DND-41 (cell line): ENCODE results near the gene ASB16.
"Not testable (repeated sequence)": the region's sequence is repeated elsewhere in the genome, so short reads cannot be mapped to it uniquely, and the experiment has no call there.

Experiments used
- ATAC-seq: fragments of 200-7000 bp; cut with Tn5 transposase; 3 replicates; pipeline ENCODE4 v1.9.1; 2021; ENCODE audit warnings: low read depth; ENCODE audit not compliant: insufficient read depth
- DNase-seq: peaks from one replicate; pipeline ENCODE4 v3.0.0-alpha.2; 2020
- H2AFZ ChIP-seq: 2 replicates; pipeline ENCODE4 v1.6.0; 2012; ENCODE audit warnings: low read depth, low read length
- H3K27ac ChIP-seq: 2 replicates; pipeline ENCODE4 v1.5.1; 2012; ENCODE audit warnings: low read length, inconsistent platforms
- H3K27me3 ChIP-seq: fragments of 200-600 bp; sonication (generic); 2 replicates; pipeline ENCODE4 v1.6.0; 2012; ENCODE audit warnings: low read length, mild to moderate bottlenecking, inconsistent platforms; ENCODE audit not compliant: insufficient read depth, poor library complexity
- H3K36me3 ChIP-seq: 2 replicates; pipeline ENCODE4 v1.5.1; 2012; ENCODE audit warnings: low read length, inconsistent platforms; ENCODE audit not compliant: insufficient read depth
- H3K4me1 ChIP-seq: 2 replicates; pipeline ENCODE4 v1.5.1; 2012; ENCODE audit warnings: mild to moderate bottlenecking, low read length; ENCODE audit not compliant: insufficient read depth
- H3K4me2 ChIP-seq: 2 replicates; pipeline ENCODE4 v1.6.0; 2012; ENCODE audit warnings: mild to moderate bottlenecking, moderate library complexity, low read length, inconsistent platforms; ENCODE audit not compliant: insufficient read depth
- H3K4me3 ChIP-seq, 2 experiments: fragments of 200-600 bp in 1 of 2; shearing (Covaris generic) in 1 of 2; 2 replicates each; pipeline ENCODE4 v1.5.1; 2012 to 2016; ENCODE audit warnings: inconsistent platforms in 2 of 2, low read length in 2 of 2, mild to moderate bottlenecking in 2 of 2, low read depth in 1 of 2, moderate library complexity in 1 of 2
- H3K79me2 ChIP-seq: 2 replicates; pipeline ENCODE4 v1.6.0; 2012; ENCODE audit warnings: low read length, inconsistent platforms; ENCODE audit not compliant: insufficient read depth
- H3K9ac ChIP-seq: 2 replicates; pipeline ENCODE4 v1.6.0; 2012; ENCODE audit warnings: low read depth, mild to moderate bottlenecking, inconsistent platforms, low read length, moderate library complexity
- H3K9me3 ChIP-seq: 2 replicates; pipeline ENCODE4 v1.5.1; 2012; ENCODE audit warnings: low read length, moderate library complexity, mild to moderate bottlenecking, inconsistent platforms; ENCODE audit not compliant: insufficient read depth, severe bottlenecking
- H4K20me1 ChIP-seq: 2 replicates; pipeline ENCODE4 v1.6.0; 2012; ENCODE audit warnings: low read length; ENCODE audit not compliant: insufficient read depth
- EZH2 ChIP-seq: IDR thresholded peaks from 3 replicates; pipeline ENCODE4 v1.6.1; 2012; ENCODE audit warnings: borderline replicate concordance, low read depth, mild to moderate bottlenecking, moderate library complexity, low read length, inconsistent platforms; ENCODE audit not compliant: severe bottlenecking
- TF ChIP-seq, protein P1 (sequence below): IDR thresholded peaks from 2 replicates; pipeline ENCODE4 v1.5.1; 2012; ENCODE audit warnings: borderline replicate concordance, low read length, moderate library complexity, mild to moderate bottlenecking; ENCODE audit not compliant: poor library complexity, severe bottlenecking; ENCODE audit errors: extremely low read depth

Gene ASB16

DNA sequence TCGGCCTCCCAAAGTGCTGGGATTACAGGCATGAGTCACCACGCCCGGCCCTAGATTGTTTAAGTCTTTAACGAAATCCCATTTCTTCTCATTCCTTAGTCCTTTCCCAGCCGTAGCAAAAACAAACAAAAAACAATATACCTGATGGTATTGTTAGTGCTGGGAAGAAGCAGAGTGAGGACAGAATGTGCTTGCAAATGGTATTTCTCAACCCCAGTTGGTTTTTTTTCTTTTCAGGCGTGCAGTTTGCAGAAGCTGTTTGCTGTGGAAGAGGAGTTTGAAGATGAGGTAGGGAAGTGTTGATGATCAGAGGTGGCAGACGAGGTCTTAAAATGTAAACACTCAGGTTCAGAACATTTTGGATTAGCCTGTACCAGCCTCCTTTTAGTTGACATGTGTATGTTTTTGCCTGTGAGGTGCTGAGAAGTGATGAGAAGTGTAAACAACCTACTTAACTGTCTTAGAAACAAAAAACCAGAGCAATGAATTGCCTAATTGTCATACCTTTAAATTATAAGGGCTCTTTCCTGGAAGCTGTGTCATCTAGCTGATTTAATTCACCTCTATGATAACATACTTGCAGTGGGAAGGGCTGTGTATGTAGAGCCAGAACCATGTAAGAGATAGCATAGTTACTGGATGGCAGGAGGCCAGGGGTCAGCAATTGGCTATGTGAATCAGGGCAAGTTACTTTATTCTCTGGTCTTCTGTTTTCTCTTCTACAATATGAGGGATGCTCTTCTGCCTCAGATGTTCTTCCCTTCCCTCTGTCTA is 25.4 kb upstream of the ASB16 start:
- Histone ChIP-seq H3K36me3 (peaks cover 50% of the 10 kb centered on the region), H3K79me2 (peaks cover 41% of the 10 kb centered on the region), H3K4me3 (no peak overlapping the region), H3K9ac (no peak overlapping the region), H3K27ac (no peak overlapping the region), H3K9me3 (no peaks in the 10 kb centered on the region), H3K27me3 (no peaks in the 10 kb centered on the region), H2AFZ (no peak overlapping the region), H3K4me1 (peaks cover 22% of the 10 kb centered on the region), H3K4me2 (no peak overlapping the region), H4K20me1 (peaks cover 16% of the 10 kb centered on the region)
- TF ChIP-seq, protein P1, sequence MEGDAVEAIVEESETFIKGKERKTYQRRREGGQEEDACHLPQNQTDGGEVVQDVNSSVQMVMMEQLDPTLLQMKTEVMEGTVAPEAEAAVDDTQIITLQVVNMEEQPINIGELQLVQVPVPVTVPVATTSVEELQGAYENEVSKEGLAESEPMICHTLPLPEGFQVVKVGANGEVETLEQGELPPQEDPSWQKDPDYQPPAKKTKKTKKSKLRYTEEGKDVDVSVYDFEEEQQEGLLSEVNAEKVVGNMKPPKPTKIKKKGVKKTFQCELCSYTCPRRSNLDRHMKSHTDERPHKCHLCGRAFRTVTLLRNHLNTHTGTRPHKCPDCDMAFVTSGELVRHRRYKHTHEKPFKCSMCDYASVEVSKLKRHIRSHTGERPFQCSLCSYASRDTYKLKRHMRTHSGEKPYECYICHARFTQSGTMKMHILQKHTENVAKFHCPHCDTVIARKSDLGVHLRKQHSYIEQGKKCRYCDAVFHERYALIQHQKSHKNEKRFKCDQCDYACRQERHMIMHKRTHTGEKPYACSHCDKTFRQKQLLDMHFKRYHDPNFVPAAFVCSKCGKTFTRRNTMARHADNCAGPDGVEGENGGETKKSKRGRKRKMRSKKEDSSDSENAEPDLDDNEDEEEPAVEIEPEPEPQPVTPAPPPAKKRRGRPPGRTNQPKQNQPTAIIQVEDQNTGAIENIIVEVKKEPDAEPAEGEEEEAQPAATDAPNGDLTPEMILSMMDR, result no peak
- no peak for TF ChIP-seq EZH2
- ATAC-seq (no peak), DNase-seq (no peak)

DNA sequence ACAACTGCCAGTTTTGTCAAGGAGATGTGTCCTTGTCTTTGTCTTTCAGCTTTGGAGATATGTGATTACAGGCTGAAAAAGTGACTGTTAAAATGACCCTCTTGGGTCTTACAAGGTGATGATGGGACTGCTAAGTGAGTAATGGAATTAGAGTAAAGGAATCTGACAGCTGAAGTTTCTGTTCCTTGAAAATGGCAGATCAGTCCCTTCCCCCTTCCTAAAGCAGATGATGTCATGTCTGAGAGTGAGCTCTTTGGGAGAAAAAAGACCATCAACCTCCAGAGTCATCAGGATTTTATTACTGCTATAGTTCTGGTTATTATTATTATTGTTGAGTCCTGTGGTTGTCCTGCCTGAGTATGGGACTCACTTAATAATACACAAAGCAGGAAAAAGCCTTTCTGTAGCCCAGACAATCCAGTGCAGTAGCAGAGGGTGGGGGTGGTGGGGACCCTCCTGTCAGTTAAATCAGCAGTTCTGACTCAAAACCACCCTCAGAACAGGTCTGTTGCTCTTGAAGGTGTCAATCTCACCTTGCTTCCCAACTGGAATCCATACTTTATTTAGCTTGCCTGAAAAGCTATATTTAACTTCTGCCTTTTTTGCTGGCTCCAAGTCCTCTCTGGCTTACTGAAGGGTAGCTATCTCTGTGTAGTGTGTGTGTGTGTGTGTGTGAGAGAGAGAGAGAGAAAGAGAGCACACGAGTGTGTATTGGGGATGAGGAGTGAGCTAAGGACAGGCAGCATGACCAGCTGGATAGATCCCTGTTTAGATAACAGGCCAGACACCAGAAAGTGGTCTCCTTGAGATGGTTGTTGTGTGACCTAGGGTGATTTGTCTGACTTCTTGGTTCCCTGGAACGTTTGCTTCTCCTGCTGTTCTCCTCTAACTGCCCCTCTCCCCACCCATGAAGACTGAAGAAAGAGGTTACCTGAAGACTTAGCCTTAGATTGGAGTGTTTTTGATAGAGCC is 23.8 kb upstream of the ASB16 start:
- ATAC-seq, result no peak
- Histone ChIP-seq H3K4me3 (no peak overlapping the region), H3K4me1 (peaks cover 17% of the 10 kb centered on the region), H3K9ac (no peak overlapping the region), H3K27me3 (no peaks in the 10 kb centered on the region), H3K79me2 (peaks cover 54% of the 10 kb centered on the region), H3K9me3 (no peaks in the 10 kb centered on the region), H3K36me3 (peaks cover 59% of the 10 kb centered on the region), H3K27ac (no peak overlapping the region), H2AFZ (no peak overlapping the region), H3K4me2 (no peak overlapping the region), H4K20me1 (peaks cover 23% of the 10 kb centered on the region)
- no peak for DNase-seq
- TF ChIP-seq EZH2, result no peak
- TF ChIP-seq, protein P1, result no peak

GRCh38 chr17:44147812-44148211 is 22.7 kb upstream of the ASB16 start:
- DNase-seq (no peak), ATAC-seq (no peak)
- H2AFZ ChIP-seq, result no peak overlapping the region
- no peaks in the 10 kb centered on the region for H3K27me3 ChIP-seq
- TF ChIP-seq EZH2, result no peak
- TF ChIP-seq, protein P1, result no peak
- no peak overlapping the region for H3K4me2 ChIP-seq
- H3K4me1 ChIP-seq, result peaks cover 12% of the 10 kb centered on the region
- H3K36me3 ChIP-seq, result peaks cover 68% of the 10 kb centered on the region
- H3K9me3 ChIP-seq, result no peaks in the 10 kb centered on the region
- no peak overlapping the region for H3K4me3 ChIP-seq
- H4K20me1 ChIP-seq, result peaks cover 29% of the 10 kb centered on the region
- H3K9ac ChIP-seq, result no peak overlapping the region
- peaks cover 49% of the 10 kb centered on the region for H3K79me2 ChIP-seq
- H3K27ac ChIP-seq, result no peak overlapping the region

DNA sequence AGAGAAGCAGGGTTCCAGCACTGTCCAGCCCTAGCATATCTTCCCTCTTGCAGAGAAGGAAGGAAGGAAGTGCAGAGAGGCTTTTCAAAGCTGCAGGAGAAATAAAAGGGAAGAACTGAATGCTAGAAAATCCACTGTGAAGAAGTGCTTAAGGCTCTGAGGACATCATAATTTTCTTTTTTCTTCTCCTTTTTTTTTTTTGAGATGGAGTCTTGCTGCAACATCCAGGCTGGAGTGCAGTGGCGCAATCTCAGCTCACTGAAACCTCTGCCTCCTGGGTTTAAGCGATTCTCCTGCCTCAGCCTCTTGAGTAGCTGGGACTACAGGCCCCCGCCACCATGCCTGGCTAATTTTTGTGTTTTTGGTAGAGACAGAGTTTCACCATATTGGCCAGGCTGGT is 21.4 kb upstream of the ASB16 start:
- H3K4me1 ChIP-seq, H3K4me3 ChIP-seq, H3K27me3 ChIP-seq, H3K4me2 ChIP-seq, H3K9me3 ChIP-seq, ATAC-seq, H2AFZ ChIP-seq, H3K9ac ChIP-seq, DNase-seq, H3K27ac ChIP-seq: not testable (repeated sequence)
- H3K79me2 ChIP-seq, result peaks cover 41% of the 10 kb centered on the region
- peaks cover 30% of the 10 kb centered on the region for H4K20me1 ChIP-seq
- peaks cover 74% of the 10 kb centered on the region for H3K36me3 ChIP-seq
